WI38 (cell line): ENCODE measurements around the gene IGF1.
"Not testable (repeated sequence)": the region's sequence is repeated elsewhere in the genome, so short reads cannot be mapped to it uniquely, and the experiment has no call there.

Experiments
- H3K4me3 ChIP-seq: 2 replicates; pipeline ENCODE4 v1.5.1; 2011; ENCODE audit warnings: low read depth, mild to moderate bottlenecking, control low read depth, low read length
- CTCF ChIP-seq: IDR thresholded peaks from 2 replicates; pipeline ENCODE4 v1.5.1; 2012; ENCODE audit warnings: low read depth, mild to moderate bottlenecking, control low read depth, low read length

The IGF1 gene

GRCh38 chr12:102454330-102454729 lies 26.0 kb downstream of the IGF1 start:
- no peak for TF ChIP-seq CTCF

DNA sequence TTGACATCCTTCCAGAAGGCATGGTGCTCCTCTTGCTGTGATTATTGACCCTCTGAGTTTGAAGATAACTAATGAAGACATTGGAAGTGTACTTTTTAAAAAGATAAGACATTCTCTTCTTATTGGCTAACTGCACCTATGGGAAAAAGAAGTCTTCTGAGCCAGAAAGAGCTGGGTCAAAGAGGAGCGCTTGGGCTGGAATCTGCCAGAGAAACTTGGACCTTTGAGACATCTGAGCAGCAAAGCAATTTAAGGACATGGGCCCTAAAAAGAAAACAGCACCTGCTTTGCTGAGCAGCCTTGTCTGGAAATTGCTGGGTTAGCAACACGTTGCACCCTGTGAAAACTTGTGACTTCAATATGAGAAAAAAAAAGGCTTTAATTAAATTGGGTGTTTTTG lies 27.8 kb downstream of the IGF1 start:
- no peak overlapping the region for H3K4me3 ChIP-seq
- TF ChIP-seq CTCF = no peak

More at GRCh38 chr12:102454330-102454729, 26.0 kb downstream of the IGF1 start:
- no peak overlapping the region for H3K4me3 ChIP-seq

GRCh38 chr12:102449018-102449417 lies 31.3 kb downstream of the IGF1 start:
- H3K4me3 ChIP-seq = not testable (repeated sequence)

DNA sequence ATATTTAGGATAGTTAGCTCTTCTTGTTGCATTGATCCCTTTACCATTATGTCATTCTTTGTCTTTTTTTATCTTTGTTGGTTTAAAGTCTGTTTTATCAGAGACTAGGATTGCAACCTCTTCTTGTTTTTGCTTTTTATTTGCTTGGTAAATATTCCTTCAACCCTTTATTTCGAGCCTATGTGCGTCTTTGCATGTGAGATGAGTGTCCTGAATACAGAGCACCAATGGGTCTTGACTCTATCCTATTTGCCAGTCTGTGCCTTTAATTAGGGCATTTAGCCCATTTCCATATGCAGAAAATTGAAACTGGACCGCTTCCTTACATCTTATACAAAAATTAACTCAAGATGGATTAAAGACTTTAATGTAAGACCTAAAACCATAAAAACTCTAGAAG lies 32.9 kb downstream of the IGF1 start:
- not testable (repeated sequence) for H3K4me3 ChIP-seq

- no peak overlapping the region for H3K4me3 ChIP-seq
- no peak for TF ChIP-seq CTCF
Observed at GRCh38 chr12:102444707-102445106, 35.7 kb downstream of the IGF1 start.

- TF ChIP-seq CTCF = no peak
Observed at GRCh38 chr12:102444093-102444492, 36.3 kb downstream of the IGF1 start.

DNA sequence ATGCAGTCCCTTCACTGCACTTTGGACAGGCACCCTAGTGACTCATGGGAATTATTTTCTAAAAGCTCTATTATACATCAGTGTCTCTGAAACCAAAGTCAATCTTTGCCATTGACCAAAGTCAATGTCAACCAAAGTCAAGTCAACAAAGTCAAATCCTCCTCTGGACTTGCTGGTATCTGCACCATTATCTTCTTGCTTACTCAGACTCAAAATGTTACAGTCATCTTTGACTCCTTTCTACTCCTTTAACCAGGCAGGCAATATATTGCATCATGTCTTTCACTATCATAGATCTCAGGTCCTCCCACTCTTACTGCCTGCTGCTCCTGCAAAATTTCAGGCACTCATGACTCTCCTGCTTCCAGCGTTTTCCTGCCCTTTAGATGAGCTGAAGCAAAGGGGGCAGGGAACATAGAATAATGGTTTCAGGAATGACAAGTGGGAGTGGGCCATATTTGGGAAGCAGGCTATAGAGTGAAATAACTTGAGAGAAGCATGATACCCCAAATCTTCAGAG lies 39.2 kb downstream of the IGF1 start:
- TF ChIP-seq CTCF = no peak
- no peak overlapping the region for H3K4me3 ChIP-seq

More at GRCh38 chr12:102444093-102444492, 36.3 kb downstream of the IGF1 start:
- no peak overlapping the region for H3K4me3 ChIP-seq

DNA sequence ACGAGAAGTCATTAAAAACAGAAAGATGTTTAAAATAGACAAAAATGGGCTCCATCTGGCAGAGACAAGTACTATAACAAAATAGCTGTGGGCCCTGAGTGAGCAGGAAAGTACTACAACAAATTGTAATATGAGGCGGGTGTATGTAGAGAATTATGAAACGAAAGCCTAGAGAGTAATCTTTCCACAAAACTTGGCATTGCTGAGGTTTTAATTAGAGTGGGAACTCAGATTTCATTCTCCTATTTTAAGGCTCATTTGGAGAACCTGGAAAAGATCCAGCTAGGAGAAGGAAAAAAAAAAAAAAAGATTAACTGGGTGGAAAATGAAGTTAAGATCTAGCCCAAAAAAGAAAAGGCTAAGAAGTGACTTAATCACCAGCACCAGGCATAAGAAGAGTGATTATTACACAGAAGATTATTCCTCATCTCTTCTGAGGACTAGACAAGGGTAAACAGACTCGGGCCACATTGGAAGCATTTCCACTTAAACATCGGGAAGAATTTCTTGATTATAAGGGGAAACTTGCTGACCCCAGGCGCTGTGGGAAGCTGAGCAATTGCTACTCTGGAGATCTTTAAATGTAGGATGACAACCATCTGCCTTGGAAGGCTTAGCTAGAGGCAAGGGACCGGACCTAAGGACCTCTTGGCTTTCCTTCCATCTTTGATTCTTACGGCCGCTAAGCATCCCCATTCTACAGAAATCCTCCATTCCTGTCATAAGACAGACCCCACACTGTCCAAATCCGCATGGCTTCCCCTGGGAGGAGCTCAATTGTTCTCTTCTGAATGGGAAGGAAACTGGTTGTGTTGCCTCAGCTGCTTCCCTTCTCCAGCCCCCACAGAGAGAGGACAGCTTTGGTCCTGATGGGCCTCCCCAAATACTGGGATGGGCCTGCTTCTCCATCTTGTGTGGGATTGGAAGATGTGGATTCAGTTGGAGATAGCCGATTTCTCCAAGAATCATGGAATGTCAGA lies 40.6 kb downstream of the IGF1 start:
- no peak for TF ChIP-seq CTCF
- no peak overlapping the region for H3K4me3 ChIP-seq
